Heart left ventricle (tissue), 13 donors: ENCODE data around the gene CRIP1.

ENCODE experiments used
- POLR2A ChIP-seq, 2 donors: fragments of 450-650 bp; IDR thresholded peaks; one replicate each; pipeline ENCODE4 v1.6.1; 2017; ENCODE audit warnings: antibody characterized with exemption in 2 of 2, mild to moderate bottlenecking in 2 of 2, moderate library complexity in 2 of 2
- TF ChIP-seq, protein P1 (sequence below), 12 donors: fragments of 200-600 bp; sonication (generic) in 4 of 12; IDR thresholded peaks; one replicate each; pipeline versions ENCODE4 v1.5.0 to v1.8.0; 2018 to 2022; ENCODE audit warnings: antibody characterized with exemption in 12 of 12, mild to moderate bottlenecking in 5 of 12
- donor health status: ischemic (EF 13 %, LVEDD 7.1; RV severe dilation, severe dysfunction).
- donor health status: DM: no; HTN: yes; CAD: no.
- donor health status: DM: no; HTN: no; CAD: no.
- donor health status: ischemic (EF 25% LVEDD 6.9; RV normal size, moderate dysfunction).
- donor health status: ischemic (EF 25% LVEDD 5.7; RV mildly dilated, moderate dysfunction).
- donor health status: ischemic (EF 35%, LVEDD 5.7; RV mildly dilated, moderate dysfunction).
- donor health status: nonischemic (EF 11% LVEDD 7.7; RV severe dilation, severe dysfunction).
- donor health status: DM: yes; HTN: yes; CAD: no.
- donor health status: PGD.
- donor health status: ischemic (EF 29% LVEDD 5.4; RV normal size, mild dysfunction).
- donor health status: nonischemic (EF 23%, LVEDD 6.1; RV moderate dilation, normal function).

GRCh38 chr14:105492971-105493871 lies 6.5 kb downstream of the CRIP1 start:
- TF ChIP-seq, protein P1, sequence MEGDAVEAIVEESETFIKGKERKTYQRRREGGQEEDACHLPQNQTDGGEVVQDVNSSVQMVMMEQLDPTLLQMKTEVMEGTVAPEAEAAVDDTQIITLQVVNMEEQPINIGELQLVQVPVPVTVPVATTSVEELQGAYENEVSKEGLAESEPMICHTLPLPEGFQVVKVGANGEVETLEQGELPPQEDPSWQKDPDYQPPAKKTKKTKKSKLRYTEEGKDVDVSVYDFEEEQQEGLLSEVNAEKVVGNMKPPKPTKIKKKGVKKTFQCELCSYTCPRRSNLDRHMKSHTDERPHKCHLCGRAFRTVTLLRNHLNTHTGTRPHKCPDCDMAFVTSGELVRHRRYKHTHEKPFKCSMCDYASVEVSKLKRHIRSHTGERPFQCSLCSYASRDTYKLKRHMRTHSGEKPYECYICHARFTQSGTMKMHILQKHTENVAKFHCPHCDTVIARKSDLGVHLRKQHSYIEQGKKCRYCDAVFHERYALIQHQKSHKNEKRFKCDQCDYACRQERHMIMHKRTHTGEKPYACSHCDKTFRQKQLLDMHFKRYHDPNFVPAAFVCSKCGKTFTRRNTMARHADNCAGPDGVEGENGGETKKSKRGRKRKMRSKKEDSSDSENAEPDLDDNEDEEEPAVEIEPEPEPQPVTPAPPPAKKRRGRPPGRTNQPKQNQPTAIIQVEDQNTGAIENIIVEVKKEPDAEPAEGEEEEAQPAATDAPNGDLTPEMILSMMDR (IDR thresholded peaks at IDR 0.05): no peak
- no peak for TF ChIP-seq POLR2A (IDR thresholded peaks at IDR 0.05)
